A549 treated with AZD9567 at 1 μM for 4 hours (cell line): ENCODE measurements around the gene PCDHGA1. TPM values are rescaled to one million over a fixed set of nuclear protein-coding genes. Genes with fewer than 3 reads are reported as not detected.

Experiments used
- total RNA-seq: library from RNA; stranded (reverse); fragments of 200-300 nt; extraction: Qiagen RNA extraction; gene quantifications from 5 replicates; pipeline ENCODE4 v1.2.3, GENCODE V29; 2022; ENCODE audit not compliant: insufficient read depth

The PCDHGA1 gene
- total RNA-seq, result 0.22 to 0.39 TPM (median 0.28 TPM) in 4 of 5 replicates, not detected in the other

GRCh38 chr5:141330299-141331080 lies at the start of gene PCDHGA1:
Gene PCDHGA1, plus strand, starts transcription at chr5:141330514.

GRCh38 chr5:141303756-141304155 lies 26.6 kb upstream of the PCDHGA1 start, which contains the start of gene SLC25A2:
Gene SLC25A2, minus strand, starts transcription at chr5:141304049. Its CDS starts 184 bp downstream, at chr5:141303865.

GRCh38 chr5:141320225-141321169 lies 9.8 kb upstream of the PCDHGA1 start, which contains the start of gene TAF7:
Gene TAF7, minus strand, starts transcription at chr5:141320784. Its CDS starts 740 bp downstream, at chr5:141320044.

GRCh38 chr5:141338538-141339306 lies 8.4 kb downstream of the PCDHGA1 start, which contains the start of gene PCDHGA2:
Gene PCDHGA2, plus strand, starts transcription at chr5:141338760.

GRCh38 chr5:141343242-141343952 lies 13.1 kb downstream of the PCDHGA1 start, which contains the start of gene PCDHGA3:
Gene PCDHGA3, plus strand, starts transcription at chr5:141343829. Its CDS starts 205 bp downstream, at chr5:141344034.

GRCh38 chr5:141349917-141350619 lies 19.8 kb downstream of the PCDHGA1 start, which contains the start of gene PCDHGB1:
Gene PCDHGB1, plus strand, starts transcription at chr5:141350099. Its CDS starts 162 bp downstream, at chr5:141350261.

GRCh38 chr5:141354900-141355469 lies 24.7 kb downstream of the PCDHGA1 start, which contains the start of gene PCDHGA4:
Gene PCDHGA4, plus strand, starts transcription at chr5:141355021. Its CDS starts 87 bp downstream, at chr5:141355108.

GRCh38 chr5:141359790-141360426 lies 29.6 kb downstream of the PCDHGA1 start, which contains the start of gene PCDHGB2:
Gene PCDHGB2, plus strand, starts transcription at chr5:141359994. Its CDS starts 142 bp downstream, at chr5:141360136.

GRCh38 chr5:141363952-141364660 lies 33.8 kb downstream of the PCDHGA1 start, which contains the start of gene PCDHGA5:
Gene PCDHGA5, plus strand, starts transcription at chr5:141364162. Its CDS starts 169 bp downstream, at chr5:141364331.

GRCh38 chr5:141369994-141370848 lies 39.9 kb downstream of the PCDHGA1 start, which contains the start of gene PCDHGB3:
Gene PCDHGB3, plus strand, starts transcription at chr5:141370242. Its CDS starts 153 bp downstream, at chr5:141370395.

GRCh38 chr5:141373673-141374317 lies 43.5 kb downstream of the PCDHGA1 start, which contains the start of gene PCDHGA6:
Gene PCDHGA6, plus strand, starts transcription at chr5:141373891. Its CDS starts 193 bp downstream, at chr5:141374084.

GRCh38 chr5:141382469-141383294 lies 52.4 kb downstream of the PCDHGA1 start, which contains the start of gene PCDHGA7:
Gene PCDHGA7, plus strand, starts transcription at chr5:141382742. Its CDS starts 158 bp downstream, at chr5:141382900.

GRCh38 chr5:141387557-141388311 lies 57.4 kb downstream of the PCDHGA1 start, which contains the start of gene PCDHGB4:
Gene PCDHGB4, plus strand, starts transcription at chr5:141387698. Its CDS starts 187 bp downstream, at chr5:141387885.

GRCh38 chr5:141392429-141393198 lies 62.3 kb downstream of the PCDHGA1 start, which contains the start of gene PCDHGA8:
Gene PCDHGA8, plus strand, starts transcription at chr5:141392633. Its CDS starts 181 bp downstream, at chr5:141392814.

